Measurements from ENCODE around the gene SAMD14.

The SAMD14 gene

GRCh38 chr17:50165066-50165465 is 35.1 kb upstream of the SAMD14 start:
- no peak for DNase-seq (ENCODE audit: low read depth)

DNA sequence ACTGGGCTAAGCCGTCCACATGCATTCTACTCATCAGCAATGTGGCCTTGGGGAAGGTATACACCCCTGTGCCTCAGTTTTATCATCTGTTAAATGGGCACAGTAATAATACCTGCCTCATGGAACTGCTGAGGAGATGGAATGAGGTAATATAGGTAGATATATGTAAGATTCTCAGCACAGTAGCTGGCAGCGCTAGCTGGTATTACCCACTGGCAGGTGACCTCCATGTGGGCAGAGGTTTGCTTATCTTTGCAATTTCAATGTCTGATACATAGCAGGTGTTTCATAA is 34.7 kb upstream of the SAMD14 start:
- no peak for DNase-seq (ENCODE audit: low read depth)

- no peak for DNase-seq (ENCODE audit: low read depth)
Measured at GRCh38 chr17:50163843-50164696, 34.1 kb upstream of the SAMD14 start.

DNA sequence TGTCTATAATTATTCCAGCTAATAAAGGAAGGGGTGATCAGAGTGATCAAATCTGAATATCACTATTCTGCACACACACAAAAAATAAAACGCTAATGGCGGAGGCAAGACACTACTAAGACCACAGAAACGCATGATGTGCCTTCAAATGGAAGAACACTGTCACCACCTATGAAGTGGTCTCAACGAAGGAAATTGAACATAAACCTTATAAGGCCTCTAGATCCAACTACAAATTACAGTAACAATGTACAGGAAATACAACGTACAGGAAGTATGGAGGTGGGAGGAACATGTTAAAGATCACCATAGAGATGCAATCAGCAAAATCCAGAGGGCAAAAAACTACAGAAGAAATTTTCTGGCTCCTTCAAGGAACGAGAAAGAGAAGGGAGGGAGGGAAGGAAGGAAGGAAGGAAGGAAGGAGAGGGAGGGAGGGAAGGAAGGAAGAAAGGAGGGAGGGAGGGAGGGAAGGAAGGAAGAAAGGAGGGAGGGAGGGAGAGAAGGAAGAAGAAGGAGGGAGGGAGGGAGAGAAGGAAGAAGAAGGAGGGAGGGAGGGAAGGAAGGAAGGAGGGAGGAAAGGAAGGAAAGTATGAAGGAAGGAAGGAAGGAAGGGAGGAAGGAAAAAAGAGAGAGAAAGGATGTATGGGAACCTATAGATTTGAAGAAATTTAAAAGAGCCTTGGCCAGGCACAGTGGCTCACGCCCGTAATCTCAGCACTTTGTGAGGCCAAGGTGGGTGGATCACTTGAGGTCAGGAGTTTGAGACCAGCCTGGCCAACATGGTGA is 32.7 kb upstream of the SAMD14 start:
- no peak for DNase-seq (ENCODE audit: low read depth)

- no peak for DNase-seq (ENCODE audit: low read depth)
Measured at GRCh38 chr17:50161911-50162288, 31.9 kb upstream of the SAMD14 start.

- peak; percentile 74 for DNase-seq (ENCODE audit: low read depth)
Measured at GRCh38 chr17:50161023-50161910, 31.3 kb upstream of the SAMD14 start.

DNA sequence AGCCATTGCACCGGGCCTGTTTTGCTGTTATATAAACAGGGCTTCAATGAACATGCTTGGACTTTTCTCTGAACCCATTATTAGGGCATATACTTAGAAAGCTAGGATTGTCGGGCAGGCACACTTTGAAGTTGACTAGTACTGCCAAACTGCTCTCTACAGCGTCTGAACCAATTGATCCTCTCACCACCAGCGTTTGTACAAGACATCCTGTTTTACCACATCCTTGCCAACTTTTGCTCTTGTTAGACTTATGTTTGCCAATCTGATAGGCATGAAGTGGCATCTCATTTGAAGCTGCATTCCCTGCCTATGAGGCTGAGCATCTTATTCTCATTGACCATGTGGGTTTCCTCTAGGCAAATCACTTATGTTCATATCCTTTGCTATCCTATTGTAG is 27.9 kb upstream of the SAMD14 start:
- no peak for DNase-seq (ENCODE audit: low read depth)

DNA sequence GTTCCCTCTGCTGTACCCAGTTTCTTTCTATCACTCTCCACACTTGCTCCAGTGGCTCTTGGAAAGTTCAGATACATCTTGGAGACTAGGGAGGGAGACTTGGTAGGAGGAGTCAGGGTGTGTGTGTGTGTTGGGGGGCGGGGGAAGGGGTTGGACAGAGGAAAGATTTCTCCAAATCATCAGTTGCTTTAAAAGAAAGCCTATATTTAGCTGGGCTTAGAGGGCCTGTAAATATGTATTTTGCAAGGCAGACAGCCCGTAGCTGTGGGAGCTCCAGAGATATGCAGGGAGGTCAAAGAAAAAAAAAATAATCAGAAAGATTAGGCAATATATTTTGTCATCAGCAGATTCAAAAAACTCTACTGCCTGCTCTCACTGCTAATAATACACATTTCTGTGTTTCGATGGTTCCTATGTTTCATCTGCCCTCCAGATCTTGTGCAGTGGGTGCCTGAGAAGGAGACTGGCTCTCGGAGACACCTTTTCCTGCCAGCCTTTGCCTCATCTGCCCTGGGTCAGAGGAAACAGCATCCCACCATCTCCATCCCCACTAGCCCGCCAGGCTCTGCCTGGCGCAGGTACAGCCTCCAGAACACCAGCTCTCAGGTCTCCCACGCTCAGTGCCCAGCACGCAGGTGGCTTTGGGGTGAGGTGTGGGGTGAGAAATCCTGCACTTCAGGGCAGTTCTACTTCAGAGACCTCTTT is 25.3 kb upstream of the SAMD14 start:
- DNase-seq (ENCODE audit: low read depth) = peak; percentile 92

GRCh38 chr17:50154604-50155003 is 24.6 kb upstream of the SAMD14 start:
- DNase-seq (ENCODE audit: low read depth) = no peak

DNA sequence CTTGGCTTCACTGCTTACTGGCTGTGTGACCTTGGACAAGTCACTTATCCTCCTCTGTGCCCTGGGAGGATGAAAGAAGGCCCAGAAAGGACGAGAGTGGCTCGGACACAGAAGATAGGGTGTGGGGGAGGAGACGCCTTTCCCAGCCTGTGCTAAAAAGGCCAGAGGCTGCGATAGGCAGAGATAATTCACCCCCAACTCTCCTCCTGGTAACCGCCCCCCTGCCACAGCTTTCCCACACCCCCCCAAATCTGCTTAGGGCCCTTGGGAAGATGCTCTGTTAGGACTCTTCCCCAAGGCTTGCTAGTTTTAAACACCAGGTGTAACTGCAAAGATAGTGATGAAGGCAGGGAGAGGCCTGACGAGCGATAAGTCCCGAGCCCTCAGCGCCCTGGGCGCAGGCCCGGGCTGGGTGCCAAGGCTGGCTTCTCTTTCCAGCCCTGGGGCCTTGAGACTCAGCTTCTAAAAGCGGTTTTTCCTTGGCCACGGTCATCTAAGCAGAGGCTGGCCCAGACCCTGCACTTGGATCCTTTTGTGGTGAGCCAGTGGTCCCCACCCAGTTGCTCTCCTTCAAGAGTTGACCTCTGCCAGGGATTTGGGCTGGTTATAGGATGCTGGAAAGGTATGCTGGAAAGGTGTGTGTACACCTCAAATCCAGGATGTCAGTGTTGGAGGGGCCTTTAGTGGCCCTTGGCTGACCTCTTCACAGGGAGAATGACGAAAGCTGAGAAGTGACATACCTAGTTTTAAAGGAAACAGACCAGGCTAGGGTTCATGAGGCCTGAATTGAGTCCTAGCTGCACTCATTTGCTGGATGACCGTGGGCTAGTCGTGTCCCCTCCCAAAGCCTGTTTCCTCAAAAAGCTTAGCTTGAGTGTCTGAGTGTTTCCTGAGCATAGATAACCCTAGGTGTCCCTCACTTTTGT is 24.0 kb upstream of the SAMD14 start:
- DNase-seq (ENCODE audit: low read depth) = no peak

- DNase-seq (ENCODE audit: low read depth) = no peak
Measured at GRCh38 chr17:50152736-50153135, 22.8 kb upstream of the SAMD14 start.

GRCh38 chr17:50151937-50152547 is 22.1 kb upstream of the SAMD14 start:
- DNase-seq (ENCODE audit: low read depth) = peak; percentile 93

- peak; percentile 92 for DNase-seq (ENCODE audit: low read depth)
Measured at GRCh38 chr17:50151041-50151936, 21.3 kb upstream of the SAMD14 start.

- DNase-seq (ENCODE audit: low read depth) = no peak
Measured at GRCh38 chr17:50150354-50151040, 20.5 kb upstream of the SAMD14 start, which contains the start of gene PPP1R9B. PPP1R9B (minus strand) TSS chr17:50150677; CDS start chr17:50150513, 164 bp downstream.

- DNase-seq (ENCODE audit: low read depth) = peak; percentile 46
Measured at GRCh38 chr17:50149417-50150353, 19.7 kb upstream of the SAMD14 start.

- no peak for DNase-seq (ENCODE audit: low read depth)
Measured at GRCh38 chr17:50149091-50149416, 19.1 kb upstream of the SAMD14 start.
